GM23338 (cell line): ENCODE data around the gene SRMS. TPM values are rescaled to one million over a fixed set of nuclear protein-coding genes. Genes with fewer than 3 reads are reported as not detected.

Experiments used
- ATAC-seq: fragments of 200-7000 bp; cut with Tn5 transposase; 3 replicates; pipeline ENCODE4 v1.9.1; 2020
- DNase-seq: peaks from one replicate; pipeline ENCODE4 v3.0.0-alpha.2; 2015; ENCODE audit warnings: low spot score
- H2AFZ ChIP-seq: fragments of 200-600 bp; sonication (generic); 2 replicates; pipeline ENCODE4 v1.8.0; 2016; ENCODE audit warnings: antibody characterized with exemption, mild to moderate bottlenecking, moderate library complexity
- H3F3A ChIP-seq: fragments of 200-600 bp; sonication (generic); replicated peaks from 2 replicates; pipeline ENCODE4 v1.8.0; 2017; ENCODE audit warnings: antibody characterized with exemption, mixed run types, low read depth
- H3K27ac ChIP-seq: fragments of 200-600 bp; sonication (generic); 2 replicates; pipeline ENCODE4 v1.6.1; 2016; ENCODE audit warnings: low read depth
- H3K27me3 ChIP-seq: fragments of 200-600 bp; sonication (generic); 2 replicates; pipeline ENCODE4 v1.8.0; 2016; ENCODE audit warnings: mild to moderate bottlenecking, mixed run types, moderate library complexity; ENCODE audit not compliant: insufficient read depth
- H3K36me3 ChIP-seq: fragments of 200-600 bp; sonication (generic); 2 replicates; pipeline ENCODE4 v1.8.0; 2016; ENCODE audit warnings: mild to moderate bottlenecking; ENCODE audit not compliant: insufficient read depth
- H3K4me1 ChIP-seq: fragments of 200-600 bp; sonication (generic); 2 replicates; pipeline ENCODE4 v1.8.0; 2016; ENCODE audit warnings: mild to moderate bottlenecking, moderate library complexity; ENCODE audit not compliant: insufficient read depth
- H3K4me2 ChIP-seq: fragments of 200-600 bp; sonication (generic); 2 replicates; pipeline ENCODE4 v1.7.1; 2017; ENCODE audit warnings: mixed run types
- H3K4me3 ChIP-seq: fragments of 200-600 bp; sonication (generic); 2 replicates; pipeline ENCODE4 v1.6.1; 2016; ENCODE audit warnings: mixed run types
- H3K79me2 ChIP-seq: fragments of 200-600 bp; sonication (generic); replicated peaks from 2 replicates; pipeline ENCODE4 v1.8.0; 2017; ENCODE audit warnings: mild to moderate bottlenecking; ENCODE audit not compliant: insufficient read depth
- H3K9me2 ChIP-seq: fragments of 200-600 bp; sonication (generic); 2 replicates; pipeline ENCODE4 v1.8.0; 2017; ENCODE audit not compliant: insufficient read depth
- H4K20me1 ChIP-seq: fragments of 200-600 bp; sonication (generic); replicated peaks from 2 replicates; pipeline ENCODE4 v1.8.0; 2017; ENCODE audit warnings: mild to moderate bottlenecking; ENCODE audit not compliant: insufficient read depth
- H3K27ac Mint-ChIP-seq: 2 replicates; pipeline ENCODE4 v1.8.0; 2020; ENCODE audit warnings: inconsistent platforms, mild to moderate bottlenecking, moderate library complexity, mixed read lengths
- H3K27me3 Mint-ChIP-seq: 3 replicates; pipeline ENCODE4 v1.8.0; 2022; ENCODE audit warnings: low read depth, mild to moderate bottlenecking, moderate library complexity, mixed read lengths, inconsistent platforms; ENCODE audit not compliant: insufficient read depth, poor library complexity
- H3K36me3 Mint-ChIP-seq: 3 replicates; pipeline ENCODE4 v1.8.0; 2021; ENCODE audit warnings: low read depth, mild to moderate bottlenecking, inconsistent platforms, moderate library complexity, mixed read lengths
- H3K4me1 Mint-ChIP-seq: 3 replicates; pipeline ENCODE4 v1.8.0; 2020; ENCODE audit warnings: mild to moderate bottlenecking, inconsistent platforms, mixed read lengths
- H3K4me3 Mint-ChIP-seq: 3 replicates; pipeline ENCODE4 v1.8.0; 2021; ENCODE audit warnings: moderate library complexity, mild to moderate bottlenecking, inconsistent platforms, mixed read lengths
- H3K9me3 Mint-ChIP-seq: 3 replicates; pipeline ENCODE4 v1.8.0; 2020; ENCODE audit warnings: moderate library complexity, mild to moderate bottlenecking, inconsistent platforms, mixed read lengths
- ETS1 ChIP-seq: IDR thresholded peaks from 2 replicates; pipeline ENCODE4 v1.6.1; 2016; ENCODE audit warnings: antibody characterized with exemption
- EZH2phosphoT487 ChIP-seq: fragments of 200-600 bp; sonication (generic); IDR thresholded peaks from one replicate; pipeline ENCODE4 v1.8.1; 2018; ENCODE audit warnings: antibody characterized with exemption; ENCODE audit not compliant: unreplicated experiment
- NANOG ChIP-seq: IDR thresholded peaks from 2 replicates; pipeline ENCODE4 v1.6.1; 2016; ENCODE audit warnings: antibody characterized with exemption, borderline replicate concordance
- POLR2AphosphoS5 ChIP-seq: IDR thresholded peaks from 2 replicates; pipeline ENCODE4 v1.6.1; 2016; ENCODE audit warnings: antibody characterized with exemption, low read depth
- REST ChIP-seq: IDR thresholded peaks from one replicate; pipeline ENCODE4 v1.6.1; 2018; ENCODE audit warnings: antibody characterized with exemption; ENCODE audit not compliant: unreplicated experiment
- STAT1 ChIP-seq: IDR thresholded peaks from one replicate; pipeline ENCODE4 v1.6.1; 2016; ENCODE audit warnings: antibody characterized with exemption; ENCODE audit not compliant: unreplicated experiment
- ZNF114 ChIP-seq: fragments of 250-450 bp; sonication (Bioruptor Pico); IDR thresholded peaks from 2 replicates; pipeline ENCODE4 v1.5.0; 2020; ENCODE audit warnings: mild to moderate bottlenecking, moderate library complexity
- ZNF331 ChIP-seq: fragments of 250-450 bp; sonication (Bioruptor Pico); IDR thresholded peaks from 2 replicates; pipeline ENCODE4 v1.5.0; 2020; ENCODE audit warnings: low read depth, mild to moderate bottlenecking, moderate library complexity
- ZNF462 ChIP-seq: fragments of 250-450 bp; sonication (Bioruptor Pico); IDR thresholded peaks from 2 replicates; pipeline ENCODE4 v1.5.0; 2020; ENCODE audit warnings: mild to moderate bottlenecking, moderate library complexity
- polyA plus RNA-seq: library from polyadenylated mRNA; unstranded; fragments of >200 nt; fragmentation: Nextera tagmentation; extraction: Ambion mirVana; gene quantifications from 2 replicates; pipeline ENCODE4 v1.2.1, GENCODE V29; 2016
- total RNA-seq: library from RNA; depleted of rRNA; stranded (reverse); fragments of >200 nt; shearing (Covaris generic); gene quantifications from 2 replicates; pipeline ENCODE4 v1.2.3, GENCODE V29; 2014

Gene SRMS
- total and polyA plus RNA-seq, 2 experiments from 2014 or later = 0.23 to 0.59 TPM

- Histone ChIP-seq H3K36me3 (no peaks in the 10 kb centered on the region), H3K79me2 (no peaks in the 10 kb centered on the region), H3K4me2 (no peak overlapping the region), H3K4me1 (no peaks in the 10 kb centered on the region), H2AFZ (no peak overlapping the region), H3K27me3 (no peaks in the 10 kb centered on the region), H3K9me2 (no peaks in the 10 kb centered on the region), H3K27ac (no peak overlapping the region), H3K4me3 (no peak overlapping the region), H4K20me1 (no peaks in the 10 kb centered on the region), H3F3A (peaks cover 7% of the 10 kb centered on the region; the same call in 1 of the 2 replicates)
- Mint-ChIP-seq H3K9me3 (no peaks in the 10 kb centered on the region), H3K27me3 (peaks cover 5% of the 10 kb centered on the region), H3K4me3 (no peak overlapping the region), H3K4me1 (peaks cover 5% of the 10 kb centered on the region; the same call in 2 of the 3 replicates), H3K36me3 (no peaks in the 10 kb centered on the region), H3K27ac (no peak overlapping the region)
- ATAC-seq (no peak), DNase-seq (no peak)
- TF ChIP-seq ETS1 (no peak), NANOG (no peak), ZNF331 (CRISPR knock-in tag) (no peak), STAT1 (no peak), ZNF462 (CRISPR knock-in tag) (no peak), ZNF114 (CRISPR knock-in tag) (no peak), EZH2phosphoT487 (no peak), REST (no peak), POLR2AphosphoS5 (no peak)
These were observed 13.6 kb downstream of the SRMS start for GRCh38 chr20:63533871-63534393.
